SK-N-DZ (cell line): ENCODE measurements around the gene C16orf95.
"Not testable (repeated sequence)": the region's sequence is repeated elsewhere in the genome, so short reads cannot be mapped to it uniquely, and the experiment has no call there.

Experiments
- DNase-seq: peaks from one replicate; pipeline ENCODE4 v3.0.0-alpha.2; 2015; ENCODE audit warnings: low spot score

Gene C16orf95

GRCh38 chr16:87293990-87294389 is 23.2 kb downstream of the C16orf95 start:
- DNase-seq: no peak

- DNase-seq: no peak
Observed at GRCh38 chr16:87291944-87292343, 25.2 kb downstream of the C16orf95 start.

GRCh38 chr16:87288753-87289362 is 28.3 kb downstream of the C16orf95 start:
- no peak for DNase-seq

- DNase-seq: no peak
Observed at GRCh38 chr16:87286839-87287626, 30.2 kb downstream of the C16orf95 start.

GRCh38 chr16:87284183-87284582 is 33.0 kb downstream of the C16orf95 start:
- peak; percentile 61 for DNase-seq

GRCh38 chr16:87279094-87279658 is 38.0 kb downstream of the C16orf95 start:
- no peak for DNase-seq

GRCh38 chr16:87278191-87279093 is 38.8 kb downstream of the C16orf95 start:
- peak; percentile 69 for DNase-seq

GRCh38 chr16:87276924-87277323 is 40.3 kb downstream of the C16orf95 start:
- no peak for DNase-seq

- DNase-seq: no peak
Observed at GRCh38 chr16:87276091-87276701, 41.0 kb downstream of the C16orf95 start.

- DNase-seq: no peak
Observed at GRCh38 chr16:87274794-87275193, 42.4 kb downstream of the C16orf95 start.

- DNase-seq: no peak
Observed at GRCh38 chr16:87273471-87274030, 43.6 kb downstream of the C16orf95 start.

- DNase-seq: no peak
Observed at GRCh38 chr16:87271256-87271655, 45.9 kb downstream of the C16orf95 start.

- DNase-seq: no peak
Observed at GRCh38 chr16:87267566-87267965, 49.6 kb downstream of the C16orf95 start.

- no peak for DNase-seq
Observed at GRCh38 chr16:87266846-87267245, 50.3 kb downstream of the C16orf95 start.

- no peak for DNase-seq
Observed at GRCh38 chr16:87265261-87265660, 51.9 kb downstream of the C16orf95 start.

GRCh38 chr16:87264634-87265033 is 52.6 kb downstream of the C16orf95 start:
- DNase-seq: no peak

GRCh38 chr16:87263418-87264052 is 53.7 kb downstream of the C16orf95 start:
- no peak for DNase-seq

- no peak for DNase-seq
Observed at GRCh38 chr16:87259431-87259830, 57.8 kb downstream of the C16orf95 start.

GRCh38 chr16:87258653-87259052 is 58.5 kb downstream of the C16orf95 start:
- not testable (repeated sequence) for DNase-seq

GRCh38 chr16:87255866-87256265 is 61.3 kb downstream of the C16orf95 start:
- no peak for DNase-seq

GRCh38 chr16:87254734-87255133 is 62.5 kb downstream of the C16orf95 start:
- DNase-seq: no peak
